Glomerular endothelial cell (primary cell): ENCODE results near the gene GALNT15. TPM values are rescaled to one million over a fixed set of nuclear protein-coding genes. Genes with fewer than 3 reads are reported as not detected.
A peak's percentile ranks its signal among the peaks of the same experiment; 100 is the strongest.

ENCODE experiments used
- DNase-seq: peaks from one replicate; pipeline ENCODE4 v3.0.0-alpha.2; 2011; ENCODE audit warnings: low read depth, low spot score; ENCODE audit errors: extremely low read depth
- total RNA-seq: library from RNA; depleted of rRNA; stranded (reverse); fragments of >200 nt; gene quantifications from 2 replicates; pipeline ENCODE4 v1.2.3, GENCODE V29; 2015

GALNT15 gene
- 25.1 and 35.2 TPM in 2 replicates for total RNA-seq

DNA sequence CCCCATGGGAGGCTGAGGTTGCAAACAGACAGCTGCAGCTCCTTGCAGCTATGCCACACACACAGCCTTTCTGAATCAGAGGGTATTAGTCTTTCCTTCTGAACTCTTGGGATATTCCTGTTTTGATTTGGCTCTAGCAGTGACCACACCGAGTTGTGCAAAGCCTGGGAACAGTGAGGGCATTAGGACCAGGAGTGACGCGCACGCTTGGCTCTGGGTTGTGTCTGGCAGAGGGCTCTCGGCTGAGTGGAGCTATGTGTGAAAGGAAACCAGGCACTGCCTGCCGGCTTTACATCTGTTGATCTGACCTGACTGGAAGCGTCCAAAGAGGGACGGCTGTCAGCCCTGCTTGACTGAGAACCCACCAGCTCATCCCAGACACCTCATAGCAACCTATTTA is at the start of gene GALNT15:
Gene GALNT15 (plus strand): TSS at position 292 of the 400 bp plus-strand sequence. CDS start 472 bp downstream, outside the sequence.
- no peak for DNase-seq

- DNase-seq = no peak
Measured at GRCh38 chr3:16126634-16127033, 47.8 kb upstream of the GALNT15 start.

GRCh38 chr3:16127249-16127648 is 47.2 kb upstream of the GALNT15 start:
- DNase-seq = no peak

DNA sequence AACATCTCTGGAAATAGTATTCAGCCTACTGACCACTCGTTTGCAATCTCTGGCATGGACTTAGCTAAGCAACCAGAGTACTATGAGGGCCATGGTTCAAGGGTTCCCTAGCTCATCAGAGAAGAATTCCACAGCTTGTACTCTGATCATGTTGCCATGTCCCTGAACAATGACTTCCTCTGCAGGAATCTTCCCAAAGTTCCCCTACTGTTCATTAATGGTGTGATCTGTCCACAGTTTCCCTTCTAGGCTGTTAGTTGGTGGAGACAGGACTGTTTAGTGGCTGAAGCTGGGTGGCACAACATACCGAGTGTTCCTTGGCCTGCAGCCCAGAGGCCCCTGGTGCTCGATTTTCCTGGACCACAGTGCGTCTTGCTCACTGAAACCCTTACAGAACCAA is 44.4 kb upstream of the GALNT15 start:
- no peak for DNase-seq

DNA sequence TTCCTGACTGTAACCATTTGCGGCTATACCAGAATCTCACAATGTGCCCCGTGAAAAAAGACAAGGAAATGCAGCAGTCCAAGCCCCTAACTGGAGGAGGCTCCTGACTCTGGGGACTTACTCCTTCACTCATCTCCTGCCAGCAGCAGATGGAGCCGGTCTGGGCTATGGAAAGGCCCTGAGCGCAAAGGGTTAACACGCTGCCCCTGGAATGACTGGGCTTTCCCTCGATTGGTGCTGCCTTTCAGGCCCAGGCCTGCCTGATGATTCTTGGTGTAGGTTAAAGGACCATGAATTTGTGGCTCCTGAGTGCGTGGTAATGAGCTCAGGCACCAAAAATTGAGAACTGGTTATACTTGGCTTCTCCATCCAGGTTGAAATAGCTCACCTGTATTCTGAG is 42.3 kb upstream of the GALNT15 start:
- no peak for DNase-seq

GRCh38 chr3:16132928-16133327 is 41.6 kb upstream of the GALNT15 start:
- DNase-seq = no peak

DNA sequence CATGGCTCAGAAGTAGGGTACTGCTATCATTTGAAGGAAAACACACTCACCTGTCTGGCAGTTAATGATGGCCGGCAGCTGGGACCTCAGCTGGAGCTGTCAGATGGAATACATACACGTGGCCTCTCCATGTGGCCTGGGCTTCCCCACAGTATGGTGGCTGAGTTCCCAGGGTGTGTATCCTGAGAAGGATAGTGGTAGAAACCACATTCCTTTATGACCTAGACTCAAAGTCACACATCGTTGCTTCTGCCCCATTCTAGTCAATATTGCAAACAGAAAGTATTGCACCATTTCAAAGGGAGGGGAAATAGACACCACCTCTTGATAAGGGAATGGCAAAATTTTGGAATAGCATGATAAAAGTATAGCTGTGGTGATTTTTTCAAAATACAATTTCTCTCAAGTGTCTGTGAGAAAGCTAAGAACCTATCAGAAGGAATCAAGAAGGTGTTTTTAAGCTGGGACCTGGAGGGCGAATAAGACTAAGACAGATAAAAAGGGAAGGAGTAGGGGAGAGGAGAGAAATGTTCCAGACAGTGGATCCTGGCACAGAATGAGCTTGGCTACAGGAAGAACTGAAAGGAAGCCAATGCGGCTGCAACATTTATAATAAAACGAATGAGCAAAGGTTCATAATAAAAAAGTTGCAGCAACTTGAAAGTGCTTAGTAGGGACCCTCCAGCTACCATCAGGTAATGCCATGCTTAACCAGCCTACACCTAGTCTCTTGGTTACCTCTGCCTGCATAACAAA is 40.1 kb upstream of the GALNT15 start:
- DNase-seq = no peak

DNA sequence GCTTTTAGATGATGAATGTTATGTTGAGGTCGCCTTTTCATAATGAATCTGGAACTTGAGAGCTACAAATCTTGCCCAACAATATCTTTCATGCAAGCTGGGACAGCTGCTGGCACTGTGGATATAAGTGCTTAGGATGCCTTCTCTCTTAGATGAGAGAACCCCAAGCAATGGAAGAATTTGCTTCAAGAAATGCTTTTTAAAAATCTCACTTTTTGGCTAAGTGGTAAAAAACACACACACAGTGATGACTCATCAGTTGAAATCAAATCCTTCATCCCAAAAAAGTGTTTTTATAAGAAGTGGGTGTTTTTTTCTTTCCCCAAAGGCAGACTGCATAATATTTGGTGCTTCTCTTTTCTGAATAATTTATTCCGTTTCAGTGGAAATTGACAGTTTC is 38.4 kb upstream of the GALNT15 start:
- DNase-seq = no peak

DNA sequence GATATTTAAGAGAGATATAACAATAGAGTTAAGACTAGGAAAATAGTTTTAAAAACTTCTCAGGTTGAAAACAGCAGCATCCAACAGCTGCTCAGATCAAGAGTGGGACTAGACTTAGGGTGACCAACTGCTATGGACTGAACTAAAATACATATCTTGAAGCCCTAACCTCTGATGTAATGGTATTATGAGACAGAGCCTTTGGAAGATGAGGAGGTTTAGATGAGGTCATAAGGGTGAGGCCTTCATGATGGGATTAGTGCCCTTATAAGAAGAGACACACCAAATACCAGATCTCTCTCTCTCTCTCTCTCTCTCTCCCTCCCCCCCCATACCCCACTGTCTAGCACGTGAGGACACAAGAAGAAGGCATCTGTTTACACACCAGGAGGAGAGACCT is 37.4 kb upstream of the GALNT15 start:
- DNase-seq = no peak

GRCh38 chr3:16137977-16138376 is 36.5 kb upstream of the GALNT15 start:
- DNase-seq = no peak

GRCh38 chr3:16140116-16140893 is 34.2 kb upstream of the GALNT15 start:
- DNase-seq = peak; percentile 88

DNA sequence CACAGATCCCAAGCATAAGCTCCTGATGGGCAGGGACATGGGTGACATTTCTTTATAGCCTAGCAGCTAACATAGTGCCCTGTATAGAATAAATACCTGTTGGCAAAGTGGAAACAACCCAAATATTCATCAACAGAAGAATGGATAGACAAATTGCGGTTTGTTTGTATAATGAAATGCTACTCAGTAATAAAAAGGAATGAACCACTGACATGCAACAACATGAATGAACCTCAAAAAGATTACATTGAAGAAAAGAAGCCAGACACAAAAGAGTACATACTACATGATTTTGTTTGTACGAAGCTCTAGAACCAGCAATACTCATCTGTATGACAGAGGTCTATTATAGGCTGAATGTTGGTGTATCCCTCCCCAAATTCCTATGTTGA is 33.6 kb upstream of the GALNT15 start:
- no peak for DNase-seq

GRCh38 chr3:16142350-16143025 is 32.0 kb upstream of the GALNT15 start:
- DNase-seq = no peak

DNA sequence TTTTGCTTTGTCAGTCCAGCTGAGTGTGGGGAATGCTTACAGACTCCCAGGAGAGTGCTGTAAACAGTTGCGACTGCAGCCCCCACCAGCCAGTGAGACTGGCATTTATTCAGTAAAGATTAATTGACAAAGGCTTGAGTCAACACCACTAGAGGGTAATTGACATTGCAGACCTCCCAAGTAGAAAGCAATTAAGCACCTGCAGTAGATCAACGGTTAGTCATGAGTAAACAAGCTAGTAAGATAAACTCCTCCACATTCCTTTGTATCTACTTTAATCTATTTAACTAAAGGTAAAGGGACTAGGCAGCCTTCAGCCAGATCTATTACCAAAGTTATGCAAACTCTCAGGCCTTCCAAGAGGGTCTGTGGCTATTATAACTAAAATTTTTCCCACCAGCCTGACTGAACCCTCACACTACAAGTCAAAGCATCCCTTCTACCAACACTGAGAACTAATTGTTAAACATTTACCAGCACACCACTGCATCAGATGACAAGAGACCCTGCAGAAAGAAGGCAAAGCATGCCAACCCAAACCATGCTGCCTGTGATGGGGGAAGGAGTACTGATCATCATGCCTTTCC is 30.5 kb upstream of the GALNT15 start:
- DNase-seq = no peak

DNA sequence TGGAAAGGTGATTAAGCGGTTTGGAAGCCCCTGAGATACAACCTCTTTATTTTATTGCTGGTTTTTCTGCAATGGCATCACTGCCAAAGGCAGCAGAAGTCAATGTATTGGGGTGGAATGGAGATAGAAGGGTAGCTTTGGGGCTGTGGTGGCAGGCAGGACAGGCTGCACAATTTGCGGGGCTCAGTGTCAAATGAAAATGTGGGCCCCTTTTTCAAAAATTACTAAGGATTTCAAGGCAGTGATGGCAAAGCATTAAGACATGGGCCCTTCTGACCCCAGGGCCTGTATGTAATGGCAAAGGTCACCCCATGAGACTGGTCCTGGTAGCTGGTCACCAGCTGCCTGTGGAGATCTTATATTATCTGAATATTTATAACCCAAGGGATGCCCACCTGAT is 29.3 kb upstream of the GALNT15 start:
- DNase-seq = no peak

DNA sequence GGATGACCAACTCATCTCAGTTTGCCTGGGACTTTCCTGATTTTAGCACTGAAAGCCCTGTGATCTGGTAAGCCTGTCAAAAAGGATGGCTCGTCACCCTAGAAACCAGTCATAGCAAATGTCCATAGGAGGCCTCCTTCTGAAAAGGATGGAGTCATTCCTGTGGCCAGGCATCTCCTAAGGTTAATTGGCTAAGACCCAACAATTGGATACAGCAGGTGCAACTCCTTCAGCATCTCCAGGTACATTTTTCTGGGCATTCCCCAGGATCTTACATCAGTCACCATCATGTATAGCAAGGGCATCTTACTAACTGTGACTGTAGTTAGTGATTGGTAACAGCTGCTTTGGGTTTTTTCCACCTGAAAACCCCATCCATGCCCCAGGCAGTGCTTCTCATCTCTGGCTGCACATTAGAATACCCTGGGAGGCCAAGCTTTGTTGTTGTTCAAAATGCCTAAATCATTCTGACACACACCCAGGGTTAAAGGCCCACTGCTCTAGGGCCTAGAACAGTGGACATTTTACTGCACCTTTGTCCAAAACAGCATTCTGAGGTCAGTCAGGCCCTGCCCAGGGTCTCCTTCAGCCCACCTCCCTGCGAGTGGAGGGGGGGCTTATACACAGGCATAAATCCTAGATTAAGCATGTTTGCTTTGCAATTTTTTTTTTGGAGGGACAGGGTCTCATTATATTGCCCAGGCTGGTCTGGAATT is 28.3 kb upstream of the GALNT15 start:
- no peak for DNase-seq

DNA sequence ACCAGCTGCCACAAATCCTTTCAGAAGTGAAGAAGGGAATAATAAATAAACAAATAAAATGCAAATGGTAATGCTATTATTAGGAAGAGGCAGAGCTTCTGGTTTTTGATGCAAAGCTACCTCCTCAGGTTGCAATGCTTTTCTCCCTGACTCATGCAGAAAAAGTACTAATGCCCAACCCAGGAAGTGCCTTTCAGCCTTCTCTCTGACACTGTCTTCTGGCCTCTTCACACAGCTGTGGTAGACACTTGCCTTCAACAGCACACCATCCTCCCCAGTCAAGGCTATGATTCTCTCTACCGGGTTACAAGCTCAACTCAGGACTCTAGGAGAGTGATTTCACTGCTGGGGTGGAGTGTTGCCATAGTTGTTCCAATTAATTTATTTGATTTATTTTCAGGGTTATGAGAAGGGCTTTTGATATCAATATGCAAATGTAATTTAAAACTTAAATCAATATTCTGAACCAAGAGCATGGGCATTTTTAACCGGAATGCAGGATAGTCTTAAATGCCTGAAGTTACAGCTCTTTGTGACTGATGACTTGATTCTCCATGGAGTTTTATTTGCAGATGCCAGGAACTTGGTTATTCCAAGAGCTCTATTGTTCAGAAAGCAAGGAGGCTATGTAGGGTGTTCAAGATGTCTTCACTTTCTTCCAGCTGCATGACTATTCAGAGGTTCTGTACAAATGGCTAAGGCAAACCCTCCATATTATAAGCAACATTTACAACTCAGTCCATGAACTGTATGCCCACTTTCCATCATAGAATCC is 27.1 kb upstream of the GALNT15 start:
- DNase-seq = no peak

DNA sequence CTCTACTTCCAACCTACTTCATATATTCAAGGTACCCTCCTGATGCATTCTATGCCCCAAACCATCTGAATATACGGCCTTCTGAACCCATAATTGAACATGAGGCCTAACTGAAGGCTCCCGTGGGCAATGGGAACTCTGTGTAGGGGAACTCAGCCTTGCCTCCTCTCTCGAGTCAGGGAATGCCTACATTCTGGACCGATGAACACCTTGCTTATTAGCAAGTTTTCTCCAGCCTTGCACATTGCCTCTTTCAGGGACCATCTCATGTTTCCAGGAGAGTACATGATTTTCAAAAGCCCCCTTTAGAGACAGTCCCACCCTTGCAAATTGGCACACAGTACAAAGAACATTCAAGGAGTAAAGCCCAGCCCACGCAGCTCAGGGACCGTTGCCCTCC is 26.3 kb upstream of the GALNT15 start:
- DNase-seq = no peak

- peak; percentile 90 for DNase-seq
Measured at GRCh38 chr3:16148783-16149182, 25.7 kb upstream of the GALNT15 start.

- no peak for DNase-seq
Measured at GRCh38 chr3:16150285-16150684, 24.2 kb upstream of the GALNT15 start.
